OCI-LY7 (cell line): ENCODE results near the gene ABCC3. TPM values are rescaled to one million over a fixed set of nuclear protein-coding genes. Genes with fewer than 3 reads are reported as not detected.

Experiments
- BruUV-seq: library from RNA; stranded (reverse); fragments of 400-500 nt; replicated peaks from 2 replicates; lab custom pipeline; 2021; lab: Mats Ljungman, UMichigan
- CTCF ChIA-PET: fragments of 300-600 bp; sonication (Branson Sonifier 250); formaldehyde crosslinking; loops from one replicate; lab custom pipeline; 2022; ENCODE audit warnings: antibody characterized with exemption; ENCODE audit not compliant: unreplicated experiment; lab: Charles Lee
- POLR2A ChIA-PET: fragments of 300-600 bp; sonication (Branson Sonifier 250); formaldehyde crosslinking; loops from one replicate; lab custom pipeline; 2022; ENCODE audit warnings: antibody characterized with exemption; lab: Charles Lee
- DNase-seq: peaks from one replicate; pipeline ENCODE4 v3.0.0-alpha.2; 2015; ENCODE audit warnings: low spot score
- H2AFZ ChIP-seq: fragments of 200-600 bp; sonication (generic), shearing (Covaris generic); 2 replicates; pipeline ENCODE4 v1.6.1; 2014; ENCODE audit warnings: mild to moderate bottlenecking, antibody characterized with exemption, low read length, moderate library complexity
- H3K27ac ChIP-seq: fragments of 200-600 bp; sonication (generic); 2 replicates; pipeline ENCODE4 v1.5.1; 2014; ENCODE audit warnings: mixed run types, low read depth, mild to moderate bottlenecking, moderate library complexity, low read length, inconsistent platforms; ENCODE audit not compliant: poor library complexity, severe bottlenecking
- H3K36me3 ChIP-seq: fragments of 200-600 bp; sonication (generic); 2 replicates; pipeline ENCODE4 v1.6.1; 2014; ENCODE audit warnings: mild to moderate bottlenecking, antibody characterized with exemption, low read length, moderate library complexity, mixed read lengths; ENCODE audit not compliant: insufficient read depth
- H3K4me1 ChIP-seq: fragments of 200-600 bp; sonication (generic); 2 replicates; pipeline ENCODE4 v1.5.1; 2014; ENCODE audit warnings: mild to moderate bottlenecking, low read length; ENCODE audit not compliant: insufficient read depth, poor library complexity, severe bottlenecking
- H3K4me2 ChIP-seq: fragments of 200-600 bp; sonication (generic); 2 replicates; pipeline ENCODE4 v1.6.1; 2014; ENCODE audit warnings: mild to moderate bottlenecking, low read length
- H3K4me3 ChIP-seq: fragments of 200-600 bp; sonication (generic); 2 replicates; pipeline ENCODE4 v1.5.1; 2014; ENCODE audit warnings: mild to moderate bottlenecking, low read depth, low read length; ENCODE audit not compliant: poor library complexity, severe bottlenecking
- H3K79me2 ChIP-seq: fragments of 200-600 bp; sonication (generic); 2 replicates; pipeline ENCODE4 v1.6.1; 2016; ENCODE audit warnings: low read depth, mild to moderate bottlenecking, low read length, moderate library complexity, mixed read lengths; ENCODE audit not compliant: insufficient read depth
- H3K9me2 ChIP-seq: fragments of 200-600 bp; sonication (generic); 2 replicates; pipeline ENCODE4 v1.6.1; 2016; ENCODE audit warnings: mild to moderate bottlenecking, low read length, mixed read lengths; ENCODE audit not compliant: insufficient read depth
- H3K9me3 ChIP-seq: fragments of 200-600 bp; sonication (generic); 2 replicates; pipeline ENCODE4 v1.6.1; 2014; ENCODE audit warnings: mild to moderate bottlenecking, mixed run types, low read length, mixed read lengths
- H4K20me1 ChIP-seq: fragments of 200-600 bp; sonication (generic); 2 replicates; pipeline ENCODE4 v1.6.1; 2014; ENCODE audit warnings: mild to moderate bottlenecking, antibody characterized with exemption, low read length, moderate library complexity, mixed read lengths; ENCODE audit not compliant: insufficient read depth
- CTCF ChIP-seq: fragments of 200-600 bp; sonication (generic); conservative IDR thresholded peaks from 2 replicates; pipeline ENCODE4 v1.5.1; 2014; ENCODE audit warnings: mild to moderate bottlenecking, antibody characterized with exemption, low read length, moderate library complexity, mixed read lengths
- EZH2phosphoT487 ChIP-seq: fragments of 200-600 bp; sonication (generic); IDR thresholded peaks from 2 replicates; pipeline ENCODE4 v1.6.1; 2018; ENCODE audit warnings: low read depth, borderline replicate concordance, mild to moderate bottlenecking, mixed run types, antibody characterized with exemption, low read length, moderate library complexity, mixed read lengths
- intact Hi-C: fragments of 100-400 bp; cut with micrococcal nuclease; formaldehyde crosslinking; loops from one replicate; pipeline ENCODE4 v1.10.0; 2022; ENCODE audit not compliant: unreplicated experiment
- total RNA-seq, 2 experiments: library from RNA; depleted of rRNA in 1 of 2; stranded (reverse); fragments of >200 nt in 1 of 2; shearing (Covaris generic) in 1 of 2; gene quantifications; 2 replicates each; pipeline ENCODE4 v1.2.3, GENCODE V29; 2014 to 2022

The ABCC3 gene
- total RNA-seq, 2 experiments from 2014 or later, result not detected

GRCh38 chr17:50638966-50639713, 4.5 kb downstream of the ABCC3 start:
- Histone ChIP-seq H3K27ac (no peak overlapping the region), H3K4me1 (peaks cover 9% of the 10 kb centered on the region), H4K20me1 (no peaks in the 10 kb centered on the region), H3K36me3 (no peaks in the 10 kb centered on the region), H2AFZ (no peak overlapping the region), H3K4me2 (no peak overlapping the region), H3K9me3 (no peaks in the 10 kb centered on the region), H3K79me2 (no peaks in the 10 kb centered on the region), H3K4me3 (no peak overlapping the region), H3K9me2 (no peaks in the 10 kb centered on the region)
- intact Hi-C loops, result no loop called here
- ChIA-PET CTCF (no interaction called here), POLR2A (interaction anchor here (0.5 kb wide), 1 partner anchor 109 kb away, joined by 4 read pairs; no protein-coding TSS in a partner anchor)
- DNase-seq, result no peak
- TF ChIP-seq EZH2phosphoT487 (no peak), CTCF (no peak)
- no TSS peak for BruUV-seq

GRCh38 chr17:50640686-50641351, 6.1 kb downstream of the ABCC3 start:
- DNase-seq, result no peak
- ChIA-PET POLR2A (no interaction called here), CTCF (no interaction called here)
- Histone ChIP-seq H4K20me1 (no peaks in the 10 kb centered on the region), H3K4me1 (peaks cover 9% of the 10 kb centered on the region), H3K79me2 (no peaks in the 10 kb centered on the region), H3K4me3 (no peak overlapping the region), H2AFZ (peak overlapping the region; percentile 22; the same call in 1 of the 2 replicates), H3K9me2 (no peaks in the 10 kb centered on the region), H3K4me2 (no peak overlapping the region), H3K9me3 (no peaks in the 10 kb centered on the region), H3K36me3 (no peaks in the 10 kb centered on the region), H3K27ac (no peak overlapping the region)
- intact Hi-C loops, result no loop called here
- TF ChIP-seq CTCF, result no peak
- TF ChIP-seq EZH2phosphoT487, result no peak
- no TSS peak for BruUV-seq
